GM10248 (cell line): Measurements from ENCODE around the gene ADPRHL1.

Experiments
- CTCF ChIA-PET: fragments of 300-600 bp; sonication (Branson Sonifier 250); formaldehyde crosslinking; extraction: SDS; loops from one replicate; lab custom pipeline; 2021; ENCODE audit warnings: antibody characterized with exemption; lab: Yijun Ruan, JAX
- POLR2A ChIA-PET: fragments of 350-650 bp; sonication (Branson Sonifier 250); formaldehyde crosslinking; extraction: SDS; loops from one replicate; lab custom pipeline; 2020; ENCODE audit warnings: antibody characterized with exemption; lab: Yijun Ruan, JAX
- DNase-seq: peaks from one replicate; pipeline ENCODE4 v3.0.0; 2012; ENCODE audit errors: extremely low spot score
- CTCF ChIP-seq: IDR thresholded peaks from 2 replicates; pipeline ENCODE4 v1.5.1; 2012; ENCODE audit warnings: mild to moderate bottlenecking, low read depth; ENCODE audit errors: extremely low read depth, missing control alignments, control extremely low read depth

ADPRHL1 gene

GRCh38 chr13:113495494-113496210, 42.4 kb upstream of the ADPRHL1 start:
- DNase-seq: no peak
- CTCF ChIA-PET: interaction anchor here (0.7 kb wide), 1 partner anchor 30 kb away, joined by 3 read pairs; no protein-coding TSS in a partner anchor
- POLR2A ChIA-PET: no interaction called here
- TF ChIP-seq CTCF: no peak

- TF ChIP-seq CTCF: no peak
- no peak for DNase-seq
- POLR2A ChIA-PET: interaction anchor here (0.8 kb wide), 1 partner anchor 10 kb away, joined by 3 read pairs; no protein-coding TSS in a partner anchor
- CTCF ChIA-PET: interaction anchor here (0.8 to 1.8 kb wide), 4 partner anchors 8 to 732 kb away, joined by 3 to 9 read pairs (median 3); no protein-coding TSS in a partner anchor
Observed at GRCh38 chr13:113493315-113493951, 40.1 kb upstream of the ADPRHL1 start.

GRCh38 chr13:113491982-113492381, 38.7 kb upstream of the ADPRHL1 start:
- POLR2A ChIA-PET: no interaction called here
- TF ChIP-seq CTCF: no peak
- CTCF ChIA-PET: no interaction called here
- no peak for DNase-seq

- TF ChIP-seq CTCF: no peak
- POLR2A ChIA-PET: no interaction called here
Observed at GRCh38 chr13:113491418-113491883, 38.2 kb upstream of the ADPRHL1 start.

GRCh38 chr13:113490496-113491417, 37.5 kb upstream of the ADPRHL1 start, which contains the start of gene DCUN1D2:
TSS of gene DCUN1D2 (minus strand) at chr13:113490711. CDS start at chr13:113490669, 42 bp downstream.
- TF ChIP-seq CTCF: no peak
- ChIA-PET CTCF (interaction anchor here (0.9 kb wide), 1 partner anchor 13 kb away, joined by 4 read pairs; no protein-coding TSS in a partner anchor), POLR2A (interaction anchor here (0.5 to 0.6 kb wide), 2 partner anchors 25 to 263 kb away, joined by 3 to 4 read pairs; no protein-coding TSS in a partner anchor)
- DNase-seq: peak; percentile 97

More at GRCh38 chr13:113491418-113491883, 38.2 kb upstream of the ADPRHL1 start:
- DNase-seq: peak; percentile 32
- CTCF ChIA-PET: no interaction called here
